ENCODE measurements around the gene SLC16A5. TPM values are rescaled to one million over a fixed set of nuclear protein-coding genes. Genes with fewer than 3 reads are reported as not detected.
A peak's percentile ranks its signal among the peaks of the same experiment; 100 is the strongest.
"Not testable (repeated sequence)": the region's sequence is repeated elsewhere in the genome, so short reads cannot be mapped to it uniquely, and the experiment has no call there.

SLC16A5 gene
- total and polyA plus RNA-seq, 2 donors from 2014 or later: 28.4 to 184 TPM

DNA sequence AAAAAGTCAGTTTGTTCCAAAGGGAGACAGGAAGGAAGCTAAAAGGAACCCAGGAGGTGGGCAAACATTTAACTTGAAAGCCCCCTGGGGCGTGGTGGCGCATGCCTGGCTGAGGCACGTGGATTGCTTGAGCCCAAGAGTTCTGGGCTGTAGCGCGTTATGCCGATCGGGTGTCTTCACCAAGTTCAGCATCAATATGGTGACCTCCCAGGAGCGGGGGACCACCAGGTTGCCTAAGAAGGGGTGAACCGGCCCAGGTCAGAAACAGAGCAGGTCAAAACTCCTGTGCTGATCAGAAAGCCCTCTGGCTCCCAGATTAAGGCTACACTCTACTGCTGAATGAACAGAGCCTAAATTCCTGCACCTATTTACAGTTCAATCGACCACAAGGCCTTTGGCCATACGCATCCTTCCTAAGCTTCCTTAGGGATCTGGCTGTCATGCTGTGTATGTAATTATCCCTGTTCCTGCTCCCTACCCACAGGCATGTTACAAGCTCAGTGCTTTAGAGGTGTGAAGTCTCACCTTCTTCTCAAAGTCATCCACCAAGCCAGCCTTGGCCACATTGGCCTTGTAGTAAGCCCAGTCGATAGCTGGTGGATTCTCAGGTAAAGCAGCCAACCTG lies 46.0 kb upstream of the SLC16A5 start:
- no peak for FAIRE-seq
- no peak for TF ChIP-seq CTCF (IDR thresholded peaks at IDR 0.05; ENCODE audit: borderline replicate concordance, extremely low read depth, insufficient read depth)
- H3K4me1 ChIP-seq (ENCODE audit: control insufficient read depth in 2 of 3, insufficient read depth in 2 of 3, low read depth in 1 of 3, low read length in 3 of 3): no peaks in the 10 kb centered on the region
- no peaks in the 10 kb centered on the region for H3K9me3 ChIP-seq (ENCODE audit: control insufficient read depth in 2 of 3, insufficient read depth in 1 of 3, low read length in 3 of 3)
- H3K36me3 ChIP-seq (ENCODE audit: control insufficient read depth in 2 of 3, insufficient read depth in 3 of 3, low read length in 3 of 3): peaks cover 13 to 43% (median 25%) of the 10 kb centered on the region in 3 donors
- no peak overlapping the region for H3K27ac ChIP-seq (ENCODE audit: low read depth in 2 of 2, low read length in 2 of 2)
- H3K9ac ChIP-seq (ENCODE audit: low read length in 3 of 3): no peak overlapping the region
- intact Hi-C loops (cut with DNase I): no loop called here
- H3K27me3 ChIP-seq (ENCODE audit: control insufficient read depth, insufficient read depth, low read length): no peaks in the 10 kb centered on the region
- no peak overlapping the region for H3K4me3 ChIP-seq (ENCODE audit: low read length in 3 of 3)
- DNase-seq: no peak

DNA sequence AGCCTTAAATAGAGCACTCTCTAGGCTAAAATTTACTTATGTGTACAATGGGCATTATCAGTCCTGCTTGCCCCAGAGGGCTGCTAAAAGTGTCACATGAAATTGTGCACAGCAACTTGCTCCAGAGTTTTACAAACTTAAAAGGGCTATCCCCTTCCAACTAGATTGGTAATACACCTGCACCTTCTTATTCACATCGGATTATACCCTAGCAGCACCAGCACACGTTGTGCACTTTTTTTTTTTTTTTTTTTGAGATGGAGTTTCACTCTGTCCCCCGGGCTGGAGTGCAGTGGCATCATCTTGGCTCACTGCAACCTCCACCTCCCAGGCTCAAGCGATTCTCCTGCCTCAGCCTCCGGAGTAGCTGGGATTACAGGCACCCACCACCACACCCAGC lies 44.0 kb upstream of the SLC16A5 start:
- H3K27ac ChIP-seq (ENCODE audit: low read depth in 2 of 2, low read length in 2 of 2); H3K9me3 ChIP-seq (ENCODE audit: control insufficient read depth in 2 of 3, insufficient read depth in 1 of 3, low read length in 3 of 3); DNase-seq; H3K9ac ChIP-seq (ENCODE audit: low read length in 3 of 3); FAIRE-seq; H3K27me3 ChIP-seq (ENCODE audit: control insufficient read depth, insufficient read depth, low read length); intact Hi-C loops (cut with DNase I); H3K4me3 ChIP-seq (ENCODE audit: low read length in 3 of 3): not testable (repeated sequence)
- Histone ChIP-seq H3K36me3 (ENCODE audit: control insufficient read depth in 2 of 3, insufficient read depth in 3 of 3, low read length in 3 of 3) (peaks cover 13 to 36% (median 22%) of the 10 kb centered on the region in 3 donors), H3K4me1 (ENCODE audit: control insufficient read depth in 2 of 3, insufficient read depth in 2 of 3, low read depth in 1 of 3, low read length in 3 of 3) (peaks cover 0 to 10% (median 6%) of the 10 kb centered on the region in 3 donors)

GRCh38 chr17:75044716-75045115 lies 43.0 kb upstream of the SLC16A5 start:
- Histone ChIP-seq H3K27me3 (ENCODE audit: control insufficient read depth, insufficient read depth, low read length) (no peaks in the 10 kb centered on the region), H3K36me3 (ENCODE audit: control insufficient read depth in 2 of 3, insufficient read depth in 3 of 3, low read length in 3 of 3) (peaks cover 10 to 27% (median 14%) of the 10 kb centered on the region in 3 donors), H3K4me1 (ENCODE audit: control insufficient read depth in 2 of 3, insufficient read depth in 2 of 3, low read depth in 1 of 3, low read length in 3 of 3) (peaks cover 0 to 10% (median 6%) of the 10 kb centered on the region in 3 donors), H3K27ac (ENCODE audit: low read depth in 2 of 2, low read length in 2 of 2) (no peak overlapping the region), H3K9ac (ENCODE audit: low read length in 3 of 3) (no peak overlapping the region), H3K4me3 (ENCODE audit: low read length in 3 of 3) (no peak overlapping the region), H3K9me3 (ENCODE audit: control insufficient read depth in 2 of 3, insufficient read depth in 1 of 3, low read length in 3 of 3) (no peaks in the 10 kb centered on the region)
- intact Hi-C loops (cut with DNase I): no loop called here
- TF ChIP-seq CTCF (IDR thresholded peaks at IDR 0.05; ENCODE audit: borderline replicate concordance, extremely low read depth, insufficient read depth): no peak
- DNase-seq: no peak
- FAIRE-seq: no peak

DNA sequence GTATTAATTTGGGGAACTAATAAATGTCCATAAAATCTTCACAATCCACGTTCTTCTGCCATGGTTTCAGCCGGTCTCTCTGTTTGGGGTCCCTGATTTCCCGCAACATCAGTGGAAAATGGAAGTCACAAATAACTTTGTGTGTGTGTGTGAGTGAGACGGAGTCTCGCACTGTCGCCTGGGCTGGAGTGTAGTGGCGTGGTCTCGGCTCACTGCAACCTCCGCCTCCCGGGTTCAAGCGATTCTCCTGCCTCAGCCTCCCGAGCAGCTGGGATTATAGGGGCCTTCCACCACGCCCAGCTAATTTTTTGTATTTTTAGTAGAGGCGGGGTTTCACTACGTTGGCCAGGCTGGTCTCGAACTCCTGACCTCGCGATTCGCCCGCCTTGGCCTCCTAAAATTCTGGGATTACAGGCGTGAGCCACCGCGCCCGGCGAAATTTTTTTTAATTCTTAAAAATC lies 41.8 kb upstream of the SLC16A5 start:
- DNase-seq; H3K27ac ChIP-seq (ENCODE audit: low read depth in 2 of 2, low read length in 2 of 2); H3K27me3 ChIP-seq (ENCODE audit: control insufficient read depth, insufficient read depth, low read length); intact Hi-C loops (cut with DNase I); H3K9me3 ChIP-seq (ENCODE audit: control insufficient read depth in 2 of 3, insufficient read depth in 1 of 3, low read length in 3 of 3); FAIRE-seq: not testable (repeated sequence)
- H3K4me1 ChIP-seq (ENCODE audit: control insufficient read depth in 2 of 3, insufficient read depth in 2 of 3, low read depth in 1 of 3, low read length in 3 of 3): peaks cover 0 to 10% (median 6%) of the 10 kb centered on the region in 3 donors
- H3K9ac ChIP-seq (ENCODE audit: low read length in 3 of 3): peak overlapping the region in 2 of 3 donors; percentile 91 to 95
- H3K4me3 ChIP-seq (ENCODE audit: low read length in 3 of 3): peak overlapping the region; percentile 69 to 94 (median 86)
- H3K36me3 ChIP-seq (ENCODE audit: control insufficient read depth in 2 of 3, insufficient read depth in 3 of 3, low read length in 3 of 3): peaks cover 5 to 14% (median 6%) of the 10 kb centered on the region in 3 donors
